ENCODE measurements around the gene SEMA3F. TPM values are rescaled to one million over a fixed set of nuclear protein-coding genes. Genes with fewer than 3 reads are reported as not detected.

The SEMA3F gene
- total RNA-seq, 4 donors from 2014 or later: 13.2 to 44.2 (median 38.2) TPM

DNA sequence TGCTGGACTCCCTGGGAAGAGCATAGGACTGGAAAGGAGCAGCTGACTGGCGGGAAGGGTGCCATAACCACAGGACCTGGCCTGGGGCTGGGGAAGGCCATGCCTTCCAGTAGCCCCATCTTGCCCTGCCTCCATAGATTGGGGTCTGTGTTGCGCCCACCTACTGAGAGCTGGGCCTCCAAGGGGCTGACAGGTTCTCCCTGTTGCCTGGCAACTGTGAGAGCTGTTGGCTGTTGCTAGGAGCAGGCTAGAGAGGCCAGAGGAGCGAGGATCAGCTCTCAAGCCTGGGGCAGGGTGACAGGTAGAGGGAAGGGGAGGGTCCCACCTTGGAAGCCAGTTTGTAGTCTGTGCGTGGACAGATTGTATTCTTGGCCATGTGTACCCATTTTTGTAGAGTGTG is 78.1 kb downstream of the SEMA3F start:
- 84 to 89% methylated on average over 4 of the region's 4 CpGs for WGBS, 2 donors
- Histone ChIP-seq H3K4me1 (peaks cover 12% of the 10 kb centered on the region in 2 donors), H3K27ac (no peak overlapping the region), H3K36me3 (no peaks in the 10 kb centered on the region), H3K4me3 (replicated peaks in 1 of 3) (no peak overlapping the region), H3K9me3 (no peaks in the 10 kb centered on the region), H3K27me3 (no peaks in the 10 kb centered on the region)
- no peak for DNase-seq
- TF ChIP-seq, protein P1, sequence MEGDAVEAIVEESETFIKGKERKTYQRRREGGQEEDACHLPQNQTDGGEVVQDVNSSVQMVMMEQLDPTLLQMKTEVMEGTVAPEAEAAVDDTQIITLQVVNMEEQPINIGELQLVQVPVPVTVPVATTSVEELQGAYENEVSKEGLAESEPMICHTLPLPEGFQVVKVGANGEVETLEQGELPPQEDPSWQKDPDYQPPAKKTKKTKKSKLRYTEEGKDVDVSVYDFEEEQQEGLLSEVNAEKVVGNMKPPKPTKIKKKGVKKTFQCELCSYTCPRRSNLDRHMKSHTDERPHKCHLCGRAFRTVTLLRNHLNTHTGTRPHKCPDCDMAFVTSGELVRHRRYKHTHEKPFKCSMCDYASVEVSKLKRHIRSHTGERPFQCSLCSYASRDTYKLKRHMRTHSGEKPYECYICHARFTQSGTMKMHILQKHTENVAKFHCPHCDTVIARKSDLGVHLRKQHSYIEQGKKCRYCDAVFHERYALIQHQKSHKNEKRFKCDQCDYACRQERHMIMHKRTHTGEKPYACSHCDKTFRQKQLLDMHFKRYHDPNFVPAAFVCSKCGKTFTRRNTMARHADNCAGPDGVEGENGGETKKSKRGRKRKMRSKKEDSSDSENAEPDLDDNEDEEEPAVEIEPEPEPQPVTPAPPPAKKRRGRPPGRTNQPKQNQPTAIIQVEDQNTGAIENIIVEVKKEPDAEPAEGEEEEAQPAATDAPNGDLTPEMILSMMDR (IDR thresholded peaks at IDR 0.05): no peak
- TF ChIP-seq POLR2A (IDR thresholded peaks at IDR 0.05): no peak
- intact Hi-C loops (cut with DNase I): no loop called here

DNA sequence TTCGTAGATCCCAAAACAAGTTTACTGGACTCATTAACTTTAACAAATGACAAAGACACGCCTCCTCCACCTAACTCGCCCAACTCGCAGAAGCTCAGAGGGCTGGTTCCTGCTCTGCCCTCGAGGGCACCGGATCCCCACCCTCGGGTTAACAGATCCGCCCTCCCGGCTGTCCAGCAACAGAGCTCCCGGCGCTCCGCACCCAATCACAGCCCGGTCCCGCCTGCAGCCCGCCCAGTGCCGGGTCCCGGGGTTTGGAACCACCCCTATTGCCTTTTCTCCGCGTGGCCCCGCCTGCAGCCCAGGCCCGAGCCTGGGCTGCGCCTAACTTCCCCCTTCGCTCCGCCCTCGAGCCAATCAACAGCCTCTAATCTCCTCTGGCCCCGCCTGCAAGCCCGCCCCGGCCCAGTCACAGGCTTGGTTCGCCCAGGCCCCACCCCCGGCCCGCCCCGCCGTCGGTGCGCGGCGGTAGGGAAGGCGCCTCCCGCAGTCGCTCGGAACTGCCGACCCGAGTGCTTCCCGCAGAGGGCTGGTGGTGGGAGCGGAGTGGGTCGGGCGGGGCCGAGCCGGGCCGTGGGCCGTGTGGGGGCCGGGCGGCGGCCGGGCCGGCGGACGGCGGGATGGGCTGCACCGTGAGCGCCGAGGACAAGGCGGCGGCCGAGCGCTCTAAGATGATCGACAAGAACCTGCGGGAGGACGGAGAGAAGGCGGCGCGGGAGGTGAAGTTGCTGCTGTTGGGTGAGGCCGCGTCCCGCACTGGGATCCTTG is 80.8 kb downstream of the SEMA3F start, which contains the start of gene GNAI2:
Gene GNAI2 (plus strand): TSS at position 489 of the 768 bp plus-strand sequence. CDS start 132 bp downstream, at position 621.
- H3K4me3 ChIP-seq (replicated peaks in 1 of 3): peak within 1 kb of the TSS; percentile 19 to 83 (median 82)
- WGBS, 2 donors: 0% methylated on average over 9 to 35 of the region's 75 CpGs
- peak; percentile 82 to 95 for TF ChIP-seq POLR2A (IDR thresholded peaks at IDR 0.05)
- TF ChIP-seq, protein P1 (IDR thresholded peaks at IDR 0.05): no peak
- H3K9me3 ChIP-seq: no peaks in the 10 kb centered on the region
- H3K27ac ChIP-seq: peak within 1 kb of the TSS; percentile 80 to 90 (median 83)
- H3K4me1 ChIP-seq: peaks cover 26 to 31% of the 10 kb centered on the region in 2 donors
- intact Hi-C loops (cut with DNase I): no loop called here
- DNase-seq: peak; percentile 99 to 100
- H3K36me3 ChIP-seq: peaks cover 3 to 4% of the 10 kb centered on the region in 2 donors
- H3K27me3 ChIP-seq: no peaks in the 10 kb centered on the region

DNA sequence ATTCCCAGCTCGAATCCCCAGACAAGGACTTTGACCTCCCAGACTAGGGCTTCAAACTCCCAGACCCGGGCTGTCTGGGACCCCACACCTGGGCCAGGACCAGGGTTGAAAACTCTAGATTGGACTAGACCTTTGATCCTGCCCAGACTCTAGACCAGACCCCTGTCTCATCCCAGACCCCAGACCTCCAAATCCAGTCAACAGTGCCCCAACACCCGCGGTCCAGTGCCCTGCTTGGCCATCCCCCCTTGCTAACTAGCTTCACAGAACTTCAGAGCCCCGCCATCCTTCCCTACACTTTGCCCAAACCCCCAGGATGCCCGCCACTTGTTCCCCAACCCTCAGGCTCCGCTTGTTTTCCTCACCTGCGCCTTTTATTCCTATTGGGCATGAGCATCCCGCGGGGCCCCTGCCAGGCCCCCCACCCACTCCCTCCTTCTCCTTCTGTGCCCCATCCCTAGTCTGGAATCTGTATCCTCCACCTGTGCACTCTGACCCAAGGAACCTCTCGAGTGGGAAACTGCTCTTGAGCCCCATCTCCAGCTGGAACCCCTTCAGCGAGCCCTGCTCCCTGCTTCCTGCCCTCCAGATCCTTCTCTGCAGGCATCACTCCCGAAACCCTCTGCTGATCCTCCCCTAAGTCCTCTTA is 81.5 kb downstream of the SEMA3F start:
- no peaks in the 10 kb centered on the region for H3K27me3 ChIP-seq
- intact Hi-C loops (cut with DNase I): no loop called here
- peaks cover 3 to 4% of the 10 kb centered on the region in 2 donors for H3K36me3 ChIP-seq
- peak overlapping the region; percentile 19 to 83 (median 82) for H3K4me3 ChIP-seq (replicated peaks in 1 of 3)
- no peaks in the 10 kb centered on the region for H3K9me3 ChIP-seq
- DNase-seq: no peak
- peaks cover 26 to 38% of the 10 kb centered on the region in 2 donors for H3K4me1 ChIP-seq
- WGBS, 2 donors: 1 to 2% methylated on average over 11 to 13 of the region's 13 CpGs
- no peak for TF ChIP-seq POLR2A (IDR thresholded peaks at IDR 0.05)
- TF ChIP-seq, protein P1 (IDR thresholded peaks at IDR 0.05): no peak
- H3K27ac ChIP-seq: peak overlapping the region; percentile 80 to 90 (median 83)

DNA sequence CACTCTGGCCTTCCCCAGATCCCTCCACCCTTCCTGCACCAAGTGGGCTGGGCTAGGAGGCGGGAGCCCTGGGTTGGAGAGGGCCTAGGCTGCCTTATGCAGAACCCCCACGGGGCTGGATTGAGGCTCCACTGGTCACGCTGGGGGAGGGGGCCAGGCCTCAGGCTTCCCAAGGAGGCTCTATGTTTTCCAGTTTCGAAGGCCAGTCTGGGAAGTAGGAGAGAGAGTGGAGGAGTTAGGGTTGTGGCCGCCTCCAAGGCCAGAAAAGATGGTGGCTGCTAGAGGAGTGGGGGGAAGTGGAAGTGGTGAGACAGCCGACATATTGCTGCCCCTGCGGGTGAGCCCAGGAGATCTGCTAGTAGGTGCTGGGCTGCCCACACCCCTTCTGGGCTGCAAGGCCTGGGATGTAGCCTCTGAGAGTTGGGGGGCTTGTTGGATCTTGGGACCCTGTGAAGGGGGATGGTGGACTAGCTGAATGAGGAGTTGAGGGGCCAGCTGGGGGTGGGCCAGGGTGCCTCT is 82.1 kb downstream of the SEMA3F start:
- H3K4me1 ChIP-seq: peaks cover 29 to 44% of the 10 kb centered on the region in 2 donors
- TF ChIP-seq, protein P1 (IDR thresholded peaks at IDR 0.05): no peak
- no peak for TF ChIP-seq POLR2A (IDR thresholded peaks at IDR 0.05)

More for the DNA sequence above, 82.1 kb downstream of the SEMA3F start:
- Histone ChIP-seq H3K4me3 (replicated peaks in 1 of 3) (peak overlapping the region; percentile 19 to 83 (median 82)), H3K36me3 (peaks cover 3 to 4% of the 10 kb centered on the region in 2 donors), H3K27ac (peak overlapping the region; percentile 80 to 90 (median 83)), H3K9me3 (no peaks in the 10 kb centered on the region), H3K27me3 (no peaks in the 10 kb centered on the region)
- intact Hi-C loops (cut with DNase I): no loop called here
- WGBS, 2 donors: 2 to 5% methylated on average over 7 of the region's 7 CpGs
- DNase-seq: peak; percentile 54

All from thyroid gland (tissue), 4 donors.